K562 (cell line): Measurements from ENCODE around the gene GET4. TPM values are rescaled to one million over a fixed set of nuclear protein-coding genes. Genes with fewer than 3 reads are reported as not detected.

Experiments
- ARHGAP35 ChIP-seq: fragments of 450-650 bp; IDR thresholded peaks from 2 replicates; pipeline ENCODE4 v1.6.1; 2018; ENCODE audit not compliant: partially characterized antibody
- BRD4 ChIP-seq: fragments of 200-600 bp; sonication (generic); IDR thresholded peaks from 2 replicates; pipeline ENCODE4 v1.6.1; 2017; ENCODE audit warnings: inconsistent platforms
- CBX3 ChIP-seq, 2 experiments: IDR thresholded peaks; 1 replicate in 1 of 2; 2 replicates in 1 of 2; pipeline ENCODE4 v1.6.1; 2012; ENCODE audit warnings: inconsistent platforms in 2 of 2, low read length in 2 of 2, borderline replicate concordance in 1 of 2, control low read depth in 1 of 2
- DDX20 ChIP-seq: fragments of 450-650 bp; IDR thresholded peaks from 2 replicates; pipeline ENCODE4 v1.6.1; 2016; ENCODE audit warnings: missing genetic modification characterization, low read depth, mild to moderate bottlenecking, missing compliant biosample characterization, moderate library complexity
- EHMT2 ChIP-seq: fragments of 450-650 bp; IDR thresholded peaks from 2 replicates; pipeline ENCODE4 v1.6.1; 2018; ENCODE audit warnings: antibody characterized with exemption
- FOXP1 ChIP-seq: sonication (generic); formaldehyde crosslinking; IDR thresholded peaks from 2 replicates; pipeline ENCODE4 v1.8.0; 2022; ENCODE audit warnings: mild to moderate bottlenecking, missing genetic modification reagents
- GABPB2 ChIP-seq: fragments of 250-450 bp; sonication (Bioruptor Pico); conservative IDR thresholded peaks from 2 replicates; pipeline ENCODE4 v1.5.1; 2021; ENCODE audit warnings: mild to moderate bottlenecking
- MTA2 ChIP-seq: fragments of 450-650 bp; IDR thresholded peaks from 2 replicates; pipeline ENCODE4 v1.6.1; 2016; ENCODE audit warnings: low read depth
- OTX1 ChIP-seq: fragments of 450-650 bp; formaldehyde crosslinking; IDR thresholded peaks from 2 replicates; pipeline ENCODE4 v1.4.0; 2022; ENCODE audit warnings: mild to moderate bottlenecking
- PURB ChIP-seq: sonication (generic); formaldehyde crosslinking; IDR thresholded peaks from 2 replicates; pipeline ENCODE4 v1.9.0; 2021; ENCODE audit warnings: low read depth, mild to moderate bottlenecking, missing genetic modification reagents
- RBM17 ChIP-seq: fragments of 200-400 bp; formaldehyde crosslinking; IDR thresholded peaks from 2 replicates; pipeline ENCODE4 v1.6.1; 2017; ENCODE audit warnings: low read depth, mild to moderate bottlenecking, low read length, borderline replicate concordance
- TBP ChIP-seq: optimal IDR thresholded peaks from 2 replicates; pipeline ENCODE3; 2011; ENCODE audit warnings: low read depth, low read length, improper control_type of control experiment
- XRCC3 ChIP-seq: fragments of 450-650 bp; IDR thresholded peaks from 2 replicates; pipeline ENCODE4 v1.6.1; 2017; ENCODE audit warnings: mild to moderate bottlenecking, moderate library complexity
- YY1 ChIP-seq, 3 experiments: IDR thresholded peaks; 2 replicates each; pipeline ENCODE4 v1.6.1; 2011; ENCODE audit warnings: low read length in 2 of 3, mild to moderate bottlenecking in 2 of 3, moderate library complexity in 2 of 3, borderline replicate concordance in 1 of 3, control low read depth in 1 of 3, low read depth in 1 of 3; ENCODE audit not compliant: insufficient read depth in 3 of 3, insufficient replicate concordance in 2 of 3, control insufficient read depth in 1 of 3, insufficient read length in 1 of 3; ENCODE audit errors: extremely low read depth in 1 of 3
- ZNF445 ChIP-seq: fragments of 250-450 bp; sonication (Bioruptor Pico); IDR thresholded peaks from 2 replicates; pipeline ENCODE4 v1.4.0; 2020; ENCODE audit warnings: low read depth, mild to moderate bottlenecking, moderate library complexity
- ZNF696 ChIP-seq: fragments of 250-450 bp; sonication (Bioruptor Pico); conservative IDR thresholded peaks from 2 replicates; pipeline ENCODE4 v1.4.0; 2020; ENCODE audit warnings: mild to moderate bottlenecking, moderate library complexity
- ZNF766 ChIP-seq: fragments of 200-800 bp; sonication (Bioruptor generic); conservative IDR thresholded peaks from 2 replicates; pipeline ENCODE4 v1.6.1; 2016; ENCODE audit warnings: missing genetic modification characterization, missing compliant biosample characterization
- polyA plus RNA-seq, 8 experiments: library from polyadenylated mRNA; depleted of rRNA in 4 of 8; stranded (reverse) in 5 of 8; unstranded in 3 of 8; fragments of >200 nt; fragmentation: Nextera tagmentation in 2 of 8; fragmentation: Illumina TruSeq in 1 of 8; extraction: Ambion mirVana in 2 of 8; extraction: Trizol in 1 of 8; gene quantifications; 2 replicates each; pipeline versions ENCODE4 v1.2.1 to v1.2.3, GENCODE V29; 2011 to 2014; ENCODE audit warnings: inconsistent platforms in 1 of 8, missing spikeins in 1 of 8
- total RNA-seq, 7 experiments: library from RNA; depleted of rRNA in 6 of 7; stranded (reverse); fragments of >200 nt in 6 of 7; fragmentation: Illumina TruSeq in 2 of 7; extraction: Trizol in 2 of 7; gene quantifications; 2 replicates each; pipeline versions ENCODE4 v1.2.1 to v1.2.3, GENCODE V29; 2011 to 2021; ENCODE audit warnings: low replicate concordance in 1 of 7
- TF ChIP-seq, protein P1 (sequence below): sonication (generic); formaldehyde crosslinking; IDR thresholded peaks from 2 replicates; pipeline ENCODE4 v1.8.0; 2023; ENCODE audit warnings: missing genetic modification reagents, mild to moderate bottlenecking, borderline replicate concordance
- TF ChIP-seq, protein P2 (sequence below): sonication (generic); formaldehyde crosslinking; IDR thresholded peaks from 2 replicates; pipeline ENCODE4 v1.8.0; 2022; ENCODE audit warnings: mild to moderate bottlenecking, missing genetic modification reagents

The GET4 gene
- total and polyA plus RNA-seq, 9 of the 15 experiments (the other 6 are each of a cell fraction or from before 2014, with no cell fraction given), result 0.99 to 122 (median 40.4) TPM

- TF ChIP-seq ZNF445 (CRISPR knock-in tag) (no peak), MTA2 (no peak), RBM17 (no peak), FOXP1 (no peak), YY1 (IDR thresholded peaks at IDR 0.05; ENCODE audit: borderline replicate concordance in 1 of 3, control insufficient read depth in 1 of 3, extremely low read depth in 1 of 3, insufficient read depth in 3 of 3, insufficient read length in 1 of 3, insufficient replicate concordance in 2 of 3, low read depth in 1 of 3, low read length in 2 of 3) (no peak), ZNF696 (CRISPR knock-in tag) (no peak), TBP (no peak), PURB (CRISPR knock-in tag) (no peak), BRD4 (no peak), ARHGAP35 (no peak), EHMT2 (no peak), XRCC3 (no peak), OTX1 (CRISPR knock-in tag) (no peak), ZNF766 (CRISPR knock-in tag) (no peak), DDX20 (tag) (no peak), CBX3 (IDR thresholded peaks at IDR 0.05; ENCODE audit: borderline replicate concordance in 1 of 2, low read length in 2 of 2) (no peak), GABPB2 (CRISPR knock-in tag) (no peak)
- TF ChIP-seq, protein P1, sequence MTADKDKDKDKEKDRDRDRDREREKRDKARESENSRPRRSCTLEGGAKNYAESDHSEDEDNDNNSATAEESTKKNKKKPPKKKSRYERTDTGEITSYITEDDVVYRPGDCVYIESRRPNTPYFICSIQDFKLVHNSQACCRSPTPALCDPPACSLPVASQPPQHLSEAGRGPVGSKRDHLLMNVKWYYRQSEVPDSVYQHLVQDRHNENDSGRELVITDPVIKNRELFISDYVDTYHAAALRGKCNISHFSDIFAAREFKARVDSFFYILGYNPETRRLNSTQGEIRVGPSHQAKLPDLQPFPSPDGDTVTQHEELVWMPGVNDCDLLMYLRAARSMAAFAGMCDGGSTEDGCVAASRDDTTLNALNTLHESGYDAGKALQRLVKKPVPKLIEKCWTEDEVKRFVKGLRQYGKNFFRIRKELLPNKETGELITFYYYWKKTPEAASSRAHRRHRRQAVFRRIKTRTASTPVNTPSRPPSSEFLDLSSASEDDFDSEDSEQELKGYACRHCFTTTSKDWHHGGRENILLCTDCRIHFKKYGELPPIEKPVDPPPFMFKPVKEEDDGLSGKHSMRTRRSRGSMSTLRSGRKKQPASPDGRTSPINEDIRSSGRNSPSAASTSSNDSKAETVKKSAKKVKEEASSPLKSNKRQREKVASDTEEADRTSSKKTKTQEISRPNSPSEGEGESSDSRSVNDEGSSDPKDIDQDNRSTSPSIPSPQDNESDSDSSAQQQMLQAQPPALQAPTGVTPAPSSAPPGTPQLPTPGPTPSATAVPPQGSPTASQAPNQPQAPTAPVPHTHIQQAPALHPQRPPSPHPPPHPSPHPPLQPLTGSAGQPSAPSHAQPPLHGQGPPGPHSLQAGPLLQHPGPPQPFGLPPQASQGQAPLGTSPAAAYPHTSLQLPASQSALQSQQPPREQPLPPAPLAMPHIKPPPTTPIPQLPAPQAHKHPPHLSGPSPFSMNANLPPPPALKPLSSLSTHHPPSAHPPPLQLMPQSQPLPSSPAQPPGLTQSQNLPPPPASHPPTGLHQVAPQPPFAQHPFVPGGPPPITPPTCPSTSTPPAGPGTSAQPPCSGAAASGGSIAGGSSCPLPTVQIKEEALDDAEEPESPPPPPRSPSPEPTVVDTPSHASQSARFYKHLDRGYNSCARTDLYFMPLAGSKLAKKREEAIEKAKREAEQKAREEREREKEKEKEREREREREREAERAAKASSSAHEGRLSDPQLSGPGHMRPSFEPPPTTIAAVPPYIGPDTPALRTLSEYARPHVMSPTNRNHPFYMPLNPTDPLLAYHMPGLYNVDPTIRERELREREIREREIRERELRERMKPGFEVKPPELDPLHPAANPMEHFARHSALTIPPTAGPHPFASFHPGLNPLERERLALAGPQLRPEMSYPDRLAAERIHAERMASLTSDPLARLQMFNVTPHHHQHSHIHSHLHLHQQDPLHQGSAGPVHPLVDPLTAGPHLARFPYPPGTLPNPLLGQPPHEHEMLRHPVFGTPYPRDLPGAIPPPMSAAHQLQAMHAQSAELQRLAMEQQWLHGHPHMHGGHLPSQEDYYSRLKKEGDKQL, result no peak
- TF ChIP-seq, protein P2, sequence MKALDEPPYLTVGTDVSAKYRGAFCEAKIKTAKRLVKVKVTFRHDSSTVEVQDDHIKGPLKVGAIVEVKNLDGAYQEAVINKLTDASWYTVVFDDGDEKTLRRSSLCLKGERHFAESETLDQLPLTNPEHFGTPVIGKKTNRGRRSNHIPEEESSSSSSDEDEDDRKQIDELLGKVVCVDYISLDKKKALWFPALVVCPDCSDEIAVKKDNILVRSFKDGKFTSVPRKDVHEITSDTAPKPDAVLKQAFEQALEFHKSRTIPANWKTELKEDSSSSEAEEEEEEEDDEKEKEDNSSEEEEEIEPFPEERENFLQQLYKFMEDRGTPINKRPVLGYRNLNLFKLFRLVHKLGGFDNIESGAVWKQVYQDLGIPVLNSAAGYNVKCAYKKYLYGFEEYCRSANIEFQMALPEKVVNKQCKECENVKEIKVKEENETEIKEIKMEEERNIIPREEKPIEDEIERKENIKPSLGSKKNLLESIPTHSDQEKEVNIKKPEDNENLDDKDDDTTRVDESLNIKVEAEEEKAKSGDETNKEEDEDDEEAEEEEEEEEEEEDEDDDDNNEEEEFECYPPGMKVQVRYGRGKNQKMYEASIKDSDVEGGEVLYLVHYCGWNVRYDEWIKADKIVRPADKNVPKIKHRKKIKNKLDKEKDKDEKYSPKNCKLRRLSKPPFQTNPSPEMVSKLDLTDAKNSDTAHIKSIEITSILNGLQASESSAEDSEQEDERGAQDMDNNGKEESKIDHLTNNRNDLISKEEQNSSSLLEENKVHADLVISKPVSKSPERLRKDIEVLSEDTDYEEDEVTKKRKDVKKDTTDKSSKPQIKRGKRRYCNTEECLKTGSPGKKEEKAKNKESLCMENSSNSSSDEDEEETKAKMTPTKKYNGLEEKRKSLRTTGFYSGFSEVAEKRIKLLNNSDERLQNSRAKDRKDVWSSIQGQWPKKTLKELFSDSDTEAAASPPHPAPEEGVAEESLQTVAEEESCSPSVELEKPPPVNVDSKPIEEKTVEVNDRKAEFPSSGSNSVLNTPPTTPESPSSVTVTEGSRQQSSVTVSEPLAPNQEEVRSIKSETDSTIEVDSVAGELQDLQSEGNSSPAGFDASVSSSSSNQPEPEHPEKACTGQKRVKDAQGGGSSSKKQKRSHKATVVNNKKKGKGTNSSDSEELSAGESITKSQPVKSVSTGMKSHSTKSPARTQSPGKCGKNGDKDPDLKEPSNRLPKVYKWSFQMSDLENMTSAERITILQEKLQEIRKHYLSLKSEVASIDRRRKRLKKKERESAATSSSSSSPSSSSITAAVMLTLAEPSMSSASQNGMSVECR (CRISPR knock-in tag), result no peak
Observed at GRCh38 chr7:831596-832166, 44.7 kb upstream of the GET4 start (continued).
